Activated naive CD4-positive, alpha-beta T cell treated with anti-CD3 and anti-CD28 coated beads, Interleukin-2, amount 10 ng/mL, durations not matched to agents 7 days and 5 days (primary cell): ENCODE results near the gene SERPING1.
A peak's percentile ranks its signal among the peaks of the same experiment; 100 is the strongest.

Source experiments
- CTCF ChIA-PET: fragments of 350-600 bp; sonication (Branson Sonifier 250); formaldehyde crosslinking; loops from one replicate; lab custom pipeline; 2021; ENCODE audit warnings: antibody characterized with exemption; lab: Charles Lee
- DNase-seq: peaks from one replicate; pipeline ENCODE4 v3.0.0-alpha.2; 2020
- H3K27ac Mint-ChIP-seq: one replicate; pipeline ENCODE4 v1.8.0; 2021; ENCODE audit warnings: mild to moderate bottlenecking, moderate library complexity, mixed read lengths
- H3K27me3 Mint-ChIP-seq: one replicate; pipeline ENCODE4 v1.8.0; 2021; ENCODE audit warnings: mild to moderate bottlenecking, mixed read lengths
- H3K36me3 Mint-ChIP-seq: one replicate; pipeline ENCODE4 v1.8.0; 2021; ENCODE audit warnings: mixed read lengths
- H3K4me1 Mint-ChIP-seq: one replicate; pipeline ENCODE4 v1.8.0; 2021; ENCODE audit warnings: mixed read lengths
- H3K4me3 Mint-ChIP-seq: one replicate; pipeline ENCODE4 v1.8.0; 2021; ENCODE audit warnings: mild to moderate bottlenecking, moderate library complexity, mixed read lengths
- H3K9me3 Mint-ChIP-seq: one replicate; pipeline ENCODE4 v1.8.0; 2021; ENCODE audit warnings: mixed read lengths

The SERPING1 gene

DNA sequence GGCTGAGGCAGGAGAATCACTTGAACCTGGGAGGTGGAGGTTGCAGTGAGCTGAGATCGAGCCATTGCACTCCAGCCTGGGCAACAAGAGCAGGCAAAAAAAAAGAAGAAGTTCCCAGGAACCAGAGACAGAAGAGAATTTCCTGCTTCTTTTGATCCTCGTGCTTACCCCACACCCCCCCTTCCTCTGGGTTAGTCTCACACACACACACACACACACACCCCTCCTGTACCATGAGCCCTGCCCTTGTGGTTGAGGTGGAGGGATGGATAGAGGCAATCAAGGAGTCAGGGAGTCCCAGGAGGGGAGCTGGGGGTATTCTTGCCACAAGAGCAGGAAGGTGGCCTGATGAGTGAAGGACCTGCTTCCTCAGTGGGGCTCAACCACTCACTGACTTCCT, 25.9 kb upstream of the SERPING1 start:
- peaks cover 28% of the 10 kb centered on the region for H3K27me3 Mint-ChIP-seq

DNA sequence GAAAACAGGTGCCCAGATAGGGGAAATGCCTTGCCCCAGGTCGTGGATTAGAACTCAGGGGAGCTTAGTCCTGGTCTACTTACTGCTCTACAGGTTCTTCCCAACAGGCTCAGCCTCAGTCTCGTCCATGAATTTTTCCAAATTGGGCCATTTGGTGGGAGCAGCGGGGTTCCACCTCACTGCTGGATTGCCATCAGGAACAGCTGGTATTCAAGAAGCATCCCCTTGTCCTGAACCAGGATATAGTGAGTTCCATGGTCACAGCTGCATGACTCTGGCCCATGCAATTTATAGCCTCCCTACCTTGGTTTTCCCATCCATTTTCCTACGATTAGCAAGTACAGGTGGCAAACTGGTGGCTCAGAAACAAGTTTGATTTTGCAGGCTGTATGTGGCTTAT, 23.4 kb upstream of the SERPING1 start:
- H3K4me3 Mint-ChIP-seq: no peak overlapping the region
- H3K9me3 Mint-ChIP-seq: no peaks in the 10 kb centered on the region
- peaks cover 35% of the 10 kb centered on the region for H3K27me3 Mint-ChIP-seq
- peaks cover 20% of the 10 kb centered on the region for H3K4me1 Mint-ChIP-seq
- no peaks in the 10 kb centered on the region for H3K36me3 Mint-ChIP-seq
- no peak overlapping the region for H3K27ac Mint-ChIP-seq
- DNase-seq: no peak
- CTCF ChIA-PET: interaction anchor here (1.0 to 9.6 kb wide), 3 partner anchors 46 to 226 kb away, joined by 4 to 266 read pairs (median 4); no protein-coding TSS in a partner anchor

More for the DNA sequence above, 25.9 kb upstream of the SERPING1 start:
- no peak overlapping the region for H3K4me3 Mint-ChIP-seq
- H3K36me3 Mint-ChIP-seq: peaks cover 8% of the 10 kb centered on the region
- H3K27ac Mint-ChIP-seq: no peak overlapping the region
- DNase-seq: peak; percentile 22
- H3K9me3 Mint-ChIP-seq: no peaks in the 10 kb centered on the region
- H3K4me1 Mint-ChIP-seq: peaks cover 29% of the 10 kb centered on the region
- CTCF ChIA-PET: interaction anchor here (0.8 to 9.6 kb wide), 3 partner anchors 44 to 78 kb away, joined by 3 to 266 read pairs (median 4); no protein-coding TSS in a partner anchor

DNA sequence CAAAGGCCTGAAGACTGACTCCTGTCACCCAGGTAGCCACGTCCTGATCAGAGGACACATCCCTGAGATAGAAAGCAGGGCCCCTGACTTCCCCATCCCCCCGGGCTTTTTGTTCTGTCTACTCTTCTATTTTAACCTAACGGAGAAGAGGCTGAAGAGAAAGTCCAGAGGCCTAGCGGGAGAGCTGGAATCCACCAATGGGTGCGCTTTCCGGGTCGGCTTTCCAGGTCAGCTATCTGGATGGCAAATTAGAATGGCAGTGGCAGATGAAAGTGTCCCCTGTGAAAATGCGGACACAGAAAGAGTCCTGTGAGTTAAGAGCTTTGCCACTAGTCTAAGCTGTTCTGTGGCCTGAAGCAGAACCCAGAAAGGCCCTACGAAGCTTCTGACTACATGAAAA, 13.1 kb upstream of the SERPING1 start:
- CTCF ChIA-PET: no interaction called here
- no peaks in the 10 kb centered on the region for H3K36me3 Mint-ChIP-seq
- H3K4me1 Mint-ChIP-seq: peaks cover 16% of the 10 kb centered on the region
- DNase-seq: no peak
- no peak overlapping the region for H3K4me3 Mint-ChIP-seq
- no peak overlapping the region for H3K27ac Mint-ChIP-seq
- no peaks in the 10 kb centered on the region for H3K9me3 Mint-ChIP-seq
- no peaks in the 10 kb centered on the region for H3K27me3 Mint-ChIP-seq

DNA sequence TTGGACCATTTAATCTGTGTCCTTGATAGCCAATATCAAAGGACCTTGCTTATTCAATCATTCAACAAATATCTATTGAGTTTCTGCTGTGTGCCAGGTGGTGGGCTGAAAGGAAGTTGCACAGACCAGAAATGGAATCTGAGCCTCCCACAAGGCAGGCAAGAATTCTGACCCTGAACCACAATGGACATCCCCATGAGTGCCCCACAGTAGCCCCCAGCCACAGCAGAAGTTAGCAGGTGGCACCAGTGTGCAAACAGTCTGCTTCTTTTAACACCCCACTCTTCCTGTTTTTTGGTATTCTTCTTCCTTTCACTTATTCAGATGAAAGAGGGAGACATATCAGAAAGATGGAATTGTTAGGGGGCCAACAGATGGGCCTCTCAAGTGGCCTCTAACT, 12.2 kb upstream of the SERPING1 start:
- no peaks in the 10 kb centered on the region for H3K27me3 Mint-ChIP-seq
- peaks cover 16% of the 10 kb centered on the region for H3K4me1 Mint-ChIP-seq
- DNase-seq: no peak
- no peaks in the 10 kb centered on the region for H3K9me3 Mint-ChIP-seq
- H3K36me3 Mint-ChIP-seq: no peaks in the 10 kb centered on the region
- no peak overlapping the region for H3K4me3 Mint-ChIP-seq
- CTCF ChIA-PET: no interaction called here
- H3K27ac Mint-ChIP-seq: no peak overlapping the region

DNA sequence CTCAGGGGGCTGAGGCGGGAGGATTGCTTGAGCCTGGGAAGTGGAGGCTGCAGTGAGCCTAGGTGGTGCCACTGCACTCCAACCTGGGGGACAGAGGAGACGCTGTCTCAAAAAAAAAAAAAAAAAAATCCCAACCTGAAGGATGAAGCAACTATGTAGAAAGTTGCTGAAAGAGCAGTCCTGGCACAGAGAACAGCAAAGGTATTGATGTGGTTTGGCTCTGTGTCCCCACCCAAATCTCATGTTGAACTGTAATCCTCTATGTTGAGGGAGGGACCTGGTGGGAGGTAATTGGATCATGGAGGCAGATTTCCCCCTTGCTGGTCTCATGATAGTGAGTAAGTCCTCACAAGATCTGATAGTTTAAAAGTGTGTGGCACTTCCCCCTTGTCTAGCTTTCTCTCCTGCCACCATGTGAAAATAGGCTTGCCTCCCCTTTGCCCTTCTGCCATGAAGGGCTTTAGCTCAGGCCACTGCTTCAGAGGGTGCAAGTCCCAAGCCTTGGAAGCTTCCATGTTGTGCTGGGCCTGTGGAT, 10.7 kb upstream of the SERPING1 start:
- H3K4me1 Mint-ChIP-seq: peaks cover 16% of the 10 kb centered on the region
- H3K36me3 Mint-ChIP-seq: no peaks in the 10 kb centered on the region
- CTCF ChIA-PET: no interaction called here

DNA sequence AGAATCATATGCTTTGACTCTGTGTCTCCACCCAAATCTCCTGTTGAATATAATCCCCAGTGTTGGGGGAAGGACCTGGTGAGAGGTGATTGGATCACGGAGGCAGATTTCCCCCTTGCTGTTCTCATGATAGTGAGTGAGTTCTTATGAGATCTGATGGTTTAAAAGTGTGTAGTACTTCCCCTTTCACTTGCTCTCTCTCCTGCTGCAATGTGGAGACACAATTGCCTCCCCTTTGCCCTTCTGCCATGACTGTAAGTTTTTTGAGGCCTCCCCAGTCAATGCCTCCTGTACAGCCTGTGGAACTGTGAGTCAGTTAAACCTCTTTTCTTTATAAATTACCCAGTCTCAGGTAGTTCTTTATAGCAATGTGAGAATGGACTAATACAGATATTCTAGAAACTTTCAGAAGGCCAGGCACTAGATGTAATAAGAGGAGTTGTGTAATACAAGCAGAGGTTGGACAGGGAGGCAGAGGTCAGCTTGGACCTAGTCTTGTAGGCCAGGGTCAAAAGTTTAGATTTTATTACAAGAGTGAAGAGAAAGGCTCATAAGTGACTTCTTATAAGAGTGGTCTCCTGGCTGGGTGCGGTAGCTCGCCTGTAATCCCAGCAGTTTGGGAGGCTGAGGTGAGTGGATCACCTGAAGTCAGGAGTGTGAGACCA, 9.3 kb upstream of the SERPING1 start:
- no peaks in the 10 kb centered on the region for H3K36me3 Mint-ChIP-seq
- CTCF ChIA-PET: no interaction called here
- no peak for DNase-seq
- H3K4me3 Mint-ChIP-seq: no peak overlapping the region
- no peak overlapping the region for H3K27ac Mint-ChIP-seq
- H3K27me3 Mint-ChIP-seq: peaks cover 15% of the 10 kb centered on the region
- peaks cover 16% of the 10 kb centered on the region for H3K4me1 Mint-ChIP-seq
- no peaks in the 10 kb centered on the region for H3K9me3 Mint-ChIP-seq

More for the DNA sequence above, 10.7 kb upstream of the SERPING1 start:
- no peak overlapping the region for H3K27ac Mint-ChIP-seq
- DNase-seq: no peak
- H3K27me3 Mint-ChIP-seq: peaks cover 7% of the 10 kb centered on the region
- no peaks in the 10 kb centered on the region for H3K9me3 Mint-ChIP-seq
- H3K4me3 Mint-ChIP-seq: no peak overlapping the region

GRCh38 chr11:57596266-57596885, 1.1 kb upstream of the SERPING1 start:
- no peaks in the 10 kb centered on the region for H3K9me3 Mint-ChIP-seq
- no peak overlapping the region for H3K27ac Mint-ChIP-seq
- H3K4me3 Mint-ChIP-seq: no peak overlapping the region
- peaks cover 74% of the 10 kb centered on the region for H3K27me3 Mint-ChIP-seq
- CTCF ChIA-PET: interaction anchor here (1.3 kb wide), 1 partner anchor 28 kb away, joined by 4 read pairs; no protein-coding TSS in a partner anchor
- no peaks in the 10 kb centered on the region for H3K4me1 Mint-ChIP-seq
- DNase-seq: no peak
- no peaks in the 10 kb centered on the region for H3K36me3 Mint-ChIP-seq

- no peak for DNase-seq
- Mint-ChIP-seq H3K27ac (no peak overlapping the region), H3K4me1 (no peaks in the 10 kb centered on the region), H3K9me3 (no peaks in the 10 kb centered on the region), H3K36me3 (no peaks in the 10 kb centered on the region), H3K4me3 (no peak overlapping the region), H3K27me3 (peaks cover 71% of the 10 kb centered on the region)
- CTCF ChIA-PET: interaction anchor here (1.7 kb wide), 1 partner anchor 138 kb away, joined by 3 read pairs; no protein-coding TSS in a partner anchor
Observed at GRCh38 chr11:57597916-57598830, 688 bp downstream of the SERPING1 start.

GRCh38 chr11:57598831-57599155, 1.3 kb downstream of the SERPING1 start:
- no peaks in the 10 kb centered on the region for H3K4me1 Mint-ChIP-seq
- H3K36me3 Mint-ChIP-seq: no peaks in the 10 kb centered on the region
- no peak for DNase-seq
- peaks cover 66% of the 10 kb centered on the region for H3K27me3 Mint-ChIP-seq
- H3K9me3 Mint-ChIP-seq: no peaks in the 10 kb centered on the region
- H3K4me3 Mint-ChIP-seq: no peak overlapping the region
- CTCF ChIA-PET: interaction anchor here (1.7 kb wide), 2 partner anchors 31 to 139 kb away, joined by 3 to 4 read pairs; partner anchors contain the start of gene UBE2L6
- H3K27ac Mint-ChIP-seq: no peak overlapping the region

DNA sequence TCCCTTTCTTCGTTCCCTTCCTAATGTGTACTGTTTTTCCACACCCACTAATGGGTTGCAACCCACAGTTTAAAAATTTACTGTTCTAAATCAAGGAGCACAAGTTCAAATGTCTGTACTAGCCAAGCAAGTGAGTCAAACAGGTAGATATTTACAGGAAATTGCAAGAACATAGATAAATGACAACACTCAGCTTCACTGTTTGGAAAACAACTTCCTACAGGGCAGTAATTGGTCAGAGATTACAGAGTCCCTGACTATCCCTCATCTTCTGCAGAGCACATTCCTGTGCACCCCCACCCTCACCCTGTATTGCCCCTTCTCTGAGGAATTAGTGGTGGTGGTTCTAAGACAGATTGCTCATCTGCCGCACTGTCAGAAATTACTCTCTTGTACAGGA, 1.9 kb downstream of the SERPING1 start:
- CTCF ChIA-PET: interaction anchor here (1.7 kb wide), 2 partner anchors 31 to 140 kb away, joined by 3 to 4 read pairs; partner anchors contain the start of gene UBE2L6
- no peak overlapping the region for H3K4me3 Mint-ChIP-seq
- peaks cover 60% of the 10 kb centered on the region for H3K27me3 Mint-ChIP-seq
- no peaks in the 10 kb centered on the region for H3K36me3 Mint-ChIP-seq
- no peak for DNase-seq
- no peaks in the 10 kb centered on the region for H3K9me3 Mint-ChIP-seq
- H3K27ac Mint-ChIP-seq: no peak overlapping the region
- peaks cover 2% of the 10 kb centered on the region for H3K4me1 Mint-ChIP-seq

DNA sequence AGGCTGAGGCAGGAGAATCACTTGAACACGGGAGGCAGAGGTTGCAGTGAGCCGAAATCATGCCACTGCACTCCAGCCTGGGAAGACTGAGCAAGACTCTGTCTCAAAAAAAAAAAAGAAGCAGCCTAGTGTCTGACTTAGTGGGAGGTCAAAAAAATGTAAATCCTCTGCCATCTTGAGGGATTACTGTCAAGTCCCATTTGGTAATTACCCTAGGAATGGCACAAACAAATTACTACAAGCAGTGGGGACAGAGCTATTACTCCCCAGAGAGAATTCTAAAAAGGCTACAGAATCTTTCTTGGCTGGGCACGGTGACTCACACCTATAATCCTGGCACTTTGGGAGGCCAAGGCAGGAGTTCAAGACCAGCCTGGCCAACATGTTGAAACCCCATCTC, 3.8 kb downstream of the SERPING1 start:
- H3K4me3 Mint-ChIP-seq: no peak overlapping the region
- H3K27me3 Mint-ChIP-seq: peaks cover 58% of the 10 kb centered on the region
- no peak overlapping the region for H3K27ac Mint-ChIP-seq

DNA sequence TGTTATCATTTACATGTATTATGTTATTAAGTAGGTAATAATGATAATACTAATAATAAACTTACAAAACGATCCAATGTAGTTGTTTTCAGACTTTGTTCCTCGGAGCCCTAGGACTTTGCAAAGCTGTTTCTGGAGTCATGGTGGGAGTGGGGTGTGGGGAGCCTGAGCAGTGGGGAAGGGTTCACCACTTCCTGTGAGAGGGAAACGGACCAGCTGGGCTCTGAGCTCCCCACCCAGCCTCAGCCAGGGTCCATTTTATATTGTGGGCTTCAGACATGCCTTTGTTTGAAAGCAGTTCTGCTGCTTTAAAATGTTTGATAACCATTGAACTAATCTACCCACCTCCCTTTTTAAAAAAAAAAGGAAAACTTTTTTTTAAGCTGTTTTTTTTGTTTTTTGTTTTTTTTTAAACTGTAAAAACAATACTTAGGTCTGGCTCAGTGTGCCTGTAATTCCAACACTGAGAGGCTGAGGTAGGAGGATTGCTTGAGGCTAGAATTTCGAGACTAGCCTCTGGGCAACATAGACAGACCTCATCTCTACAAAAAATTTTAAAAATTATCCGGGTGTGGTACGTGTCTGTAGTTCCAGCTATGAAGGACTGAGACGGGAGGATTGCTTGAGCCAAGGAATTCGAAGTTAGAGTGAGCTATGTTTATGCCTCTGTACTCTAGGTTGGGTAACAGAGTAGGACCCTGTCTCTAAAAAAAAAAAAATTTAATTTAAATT, 7.0 kb downstream of the SERPING1 start:
- Mint-ChIP-seq H3K27ac (no peak overlapping the region), H3K4me1 (peaks cover 8% of the 10 kb centered on the region), H3K9me3 (no peaks in the 10 kb centered on the region), H3K27me3 (peaks cover 32% of the 10 kb centered on the region), H3K4me3 (no peak overlapping the region), H3K36me3 (no peaks in the 10 kb centered on the region)
- peak; percentile 25 for DNase-seq
- CTCF ChIA-PET: interaction anchor here (0.6 to 1.6 kb wide), 4 partner anchors 37 to 191 kb away, joined by 3 to 6 read pairs (median 4); partner anchors contain the start of gene UBE2L6

More for the DNA sequence above, 3.8 kb downstream of the SERPING1 start:
- no peak for DNase-seq
- Mint-ChIP-seq H3K36me3 (no peaks in the 10 kb centered on the region), H3K9me3 (no peaks in the 10 kb centered on the region), H3K4me1 (peaks cover 8% of the 10 kb centered on the region)
- CTCF ChIA-PET: interaction anchor here (0.6 kb wide), 1 partner anchor 8 kb away, joined by 3 read pairs; no protein-coding TSS in a partner anchor

DNA sequence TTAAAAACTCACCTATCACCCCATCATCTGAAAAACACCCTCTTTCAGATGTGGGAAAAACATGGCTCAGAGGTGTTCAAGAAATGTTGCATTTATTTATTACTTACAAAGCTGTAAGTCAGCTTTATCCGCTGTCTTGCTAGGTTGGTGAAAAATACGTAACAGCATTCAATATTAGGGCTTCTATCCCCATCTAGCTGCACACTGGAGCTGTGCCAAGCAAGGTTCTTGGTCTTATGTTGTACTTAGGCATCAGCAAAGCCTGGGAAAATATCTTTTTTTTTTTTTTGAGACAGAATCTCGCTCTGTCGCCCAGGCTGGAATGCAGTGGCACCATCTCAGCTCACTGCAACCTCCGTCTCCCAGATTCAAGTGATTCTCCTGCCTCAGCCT, 7.5 kb downstream of the SERPING1 start:
- Mint-ChIP-seq H3K4me3 (no peak overlapping the region), H3K27me3 (peaks cover 29% of the 10 kb centered on the region), H3K36me3 (no peaks in the 10 kb centered on the region), H3K27ac (no peak overlapping the region), H3K9me3 (no peaks in the 10 kb centered on the region), H3K4me1 (peaks cover 8% of the 10 kb centered on the region)
- CTCF ChIA-PET: interaction anchor here (0.6 to 1.6 kb wide), 4 partner anchors 37 to 191 kb away, joined by 3 to 6 read pairs (median 4); partner anchors contain the start of gene UBE2L6
- no peak for DNase-seq
